Adrenal gland (tissue), 12 donors: ENCODE data around the gene ZNF579. TPM values are rescaled to one million over a fixed set of nuclear protein-coding genes. Genes with fewer than 3 reads are reported as not detected.

ENCODE experiments used
- DNase-seq, 7 donors: peaks; one replicate each; pipeline ENCODE4 v3.0.0-alpha.2; 2019 to 2020
- H3K27ac ChIP-seq, 5 donors: fragments of 200-600 bp; sonication (generic) in 4 of 5; 1 replicate in 3 of 5; 2 replicates in 2 of 5; pipeline versions ENCODE4 v1.5.1 to v1.8.0; 2016 to 2020; ENCODE audit warnings: mild to moderate bottlenecking in 1 of 5
- H3K27me3 ChIP-seq: fragments of 200-600 bp; 2 replicates; pipeline ENCODE4 v1.8.0; 2021
- H3K36me3 ChIP-seq, 2 donors: fragments of 200-600 bp; replicated peaks in 1 of 2; 1 replicate in 1 of 2; 2 replicates in 1 of 2; pipeline versions ENCODE4 v1.5.1 to v1.8.0; 2018 to 2022
- H3K4me1 ChIP-seq, 2 donors: fragments of 200-600 bp; replicated peaks in 1 of 2; 1 replicate in 1 of 2; 2 replicates in 1 of 2; pipeline versions ENCODE4 v1.5.1 to v1.8.0; 2018 to 2021
- H3K4me3 ChIP-seq, 4 donors: fragments of 200-600 bp; sonication (generic) in 3 of 4; one replicate each; pipeline ENCODE4 v1.5.1; 2016 to 2018
- H3K9me3 ChIP-seq, 3 donors: fragments of 200-600 bp; sonication (generic) in 1 of 3; replicated peaks in 1 of 3; 1 replicate in 2 of 3; 2 replicates in 1 of 3; pipeline versions ENCODE4 v1.5.1 to v1.8.0; 2016 to 2021
- CTCF ChIP-seq, 6 experiments: fragments of 450-650 bp in 4 of 6; fragments of 200-600 bp in 2 of 6; sonication (generic) in 1 of 6; IDR thresholded peaks; 1 replicate in 5 of 6; 2 replicates in 1 of 6; pipeline versions ENCODE4 v1.5.1 to v1.8.0; 2016 to 2021; ENCODE audit warnings: antibody characterized with exemption in 6 of 6, mild to moderate bottlenecking in 2 of 6, moderate library complexity in 1 of 6
- POLR2A ChIP-seq, 2 donors: fragments of 450-650 bp; IDR thresholded peaks; one replicate each; pipeline ENCODE4 v1.6.1; 2017; ENCODE audit warnings: antibody characterized with exemption in 2 of 2, mild to moderate bottlenecking in 2 of 2, moderate library complexity in 1 of 2
- WGBS, 4 donors: extraction: QIAGEN DNeasy Blood & Tissue Kit in 2 of 4; methylation state at CpG; one replicate each; pipeline versions ENCODE4 v1.1.5 to v1.1.7; 2013 to 2017; 5-methylcytosine and 5-hydroxymethylcytosine counted together
- intact Hi-C, 2 donors: fragments of 100-400 bp; cut with DNase I; formaldehyde crosslinking; loops; one replicate each; pipeline versions ENCODE4 v1.14.1 to v1.15.0; 2022 to 2023
- polyA plus RNA-seq, 3 donors: library from polyadenylated mRNA; stranded (reverse); fragments of 200-250 nt in 2 of 3; fragments of 350-450 nt in 1 of 3; fragmentation: Illumina TruSeq in 1 of 3; extraction: RNeasy Lipid Tissue Mini Kit (QIAGEN cat#74804) in 1 of 3; gene quantifications; one replicate each; pipeline ENCODE4 v1.2.3, GENCODE V29; 2013 to 2014
- total RNA-seq, 9 donors: library from RNA; depleted of rRNA in 4 of 9; stranded (reverse); fragments of >200 nt in 4 of 9; fragments of 120-200 nt in 1 of 9; fragmentation: NEBNext Ultra II Directional in 1 of 9; extraction: Animal tissue kit (Norgen Biotek cat#: 25700) in 1 of 9; gene quantifications; one replicate each; pipeline versions ENCODE4 v1.1.0 to v1.2.4, GENCODE V29; 2013 to 2023
- donor health status: healthy with polysubstance abuse.
- donor health status: Bipolar disorder and iron deficiency.
- donor health status: DM: yes; HTN: yes; CAD: no.
- donor health status: DM: no; HTN: no; CAD: no.
- donor health status: DM: no; HTN: no; CAD: no.
- donor health status: DM: yes; HTN: yes; CAD: no.

The ZNF579 gene
- total and polyA plus RNA-seq, 12 donors: 2.1 to 27.1 (median 8.4) TPM

GRCh38 chr19:55605637-55606470 lies 25.2 kb upstream of the ZNF579 start, which contains the start of gene ZNF865:
Gene ZNF865, plus strand, starts transcription at chr19:55605647. Its CDS starts 7,972 bp downstream, at chr19:55613619.
- Histone ChIP-seq H3K4me1 (peaks cover 10 to 26% of the 10 kb centered on the region in 2 donors), H3K36me3 (no peaks in the 10 kb centered on the region), H3K9me3 (no peaks in the 10 kb centered on the region), H3K4me3 (peak within 1 kb of the TSS in 3 of 4 donors; percentile 62 to 91 (median 71)), H3K27me3 (no peaks in the 10 kb centered on the region), H3K27ac (peak within 1 kb of the TSS; percentile 79 to 94 (median 91))
- intact Hi-C loops: no loop called here
- no peak for TF ChIP-seq POLR2A (IDR thresholded peaks at IDR 0.05)
- TF ChIP-seq CTCF (IDR thresholded peaks at IDR 0.05): peak in 5 of 6 experiments; percentile 30 to 78 (median 61)
- DNase-seq: peak; percentile 71 to 84 (median 81)
- WGBS, 4 donors: 1% methylated on average over 15 to 39 of the region's 44 CpGs

- intact Hi-C loops: no loop called here
- Histone ChIP-seq H3K36me3 (no peaks in the 10 kb centered on the region), H3K4me3 (peak overlapping the region in 3 of 4 donors; percentile 62 to 91 (median 71)), H3K9me3 (no peaks in the 10 kb centered on the region), H3K4me1 (peaks cover 13 to 27% of the 10 kb centered on the region in 2 donors), H3K27me3 (no peaks in the 10 kb centered on the region), H3K27ac (peak overlapping the region; percentile 79 to 94 (median 91))
- TF ChIP-seq POLR2A (IDR thresholded peaks at IDR 0.05): peak in 1 of 2 donors; percentile 26
- TF ChIP-seq CTCF (IDR thresholded peaks at IDR 0.05): no peak
- peak; percentile 97 to 98 (median 98) for DNase-seq
- WGBS, 4 donors: 0% methylated on average over 16 to 43 of the region's 43 CpGs
Measured at GRCh38 chr19:55605207-55605636, 24.6 kb upstream of the ZNF579 start.

GRCh38 chr19:55603581-55604292 lies 23.1 kb upstream of the ZNF579 start:
- WGBS, 4 donors: 69 to 77% (median 75%) methylated on average over 21 to 22 of the region's 22 CpGs
- no peaks in the 10 kb centered on the region for H3K36me3 ChIP-seq
- peaks cover 13 to 27% of the 10 kb centered on the region in 2 donors for H3K4me1 ChIP-seq
- no peaks in the 10 kb centered on the region for H3K27me3 ChIP-seq
- no peaks in the 10 kb centered on the region for H3K9me3 ChIP-seq
- TF ChIP-seq POLR2A (IDR thresholded peaks at IDR 0.05) (no peak), CTCF (IDR thresholded peaks at IDR 0.05) (no peak)
- H3K27ac ChIP-seq: peak overlapping the region in 3 of 5 donors; percentile 91 to 94 (median 92)
- peak overlapping the region in 1 of 4 donors; percentile 91 for H3K4me3 ChIP-seq
- no peak for DNase-seq
- intact Hi-C loops: no loop called here

- Histone ChIP-seq H3K9me3 (no peaks in the 10 kb centered on the region), H3K27me3 (no peaks in the 10 kb centered on the region), H3K36me3 (no peaks in the 10 kb centered on the region), H3K4me3 (no peak overlapping the region), H3K4me1 (peaks cover 13 to 27% of the 10 kb centered on the region in 2 donors), H3K27ac (no peak overlapping the region)
- no peak for TF ChIP-seq POLR2A (IDR thresholded peaks at IDR 0.05)
- no peak for TF ChIP-seq CTCF (IDR thresholded peaks at IDR 0.05)
- intact Hi-C loops: no loop called here
- WGBS, 4 donors: 87 to 93% (median 90%) methylated on average over 20 to 21 of the region's 21 CpGs
- peak in 1 of 7 donors; percentile 30 for DNase-seq
Measured at GRCh38 chr19:55603115-55603514, 22.5 kb upstream of the ZNF579 start.
